Measurements from ENCODE around the gene HTR5A. TPM values are rescaled to one million over a fixed set of nuclear protein-coding genes. Genes with fewer than 3 reads are reported as not detected.

HTR5A gene
- total RNA-seq, 1 experiment from 2014 or later: not detected

Other genes starting within 250 kb of the HTR5A start
- gene PAXIP1, start 67.2 kb upstream of the HTR5A start, total RNA-seq (2014; rRNA removed; shearing (Covaris generic)): 40.3 and 47.8 TPM in 2 replicates
- 57.3 and 60.9 TPM in 2 replicates for gene INSIG1, start 227.6 kb downstream of the HTR5A start, total RNA-seq (2014; rRNA removed; shearing (Covaris generic))

Measured in SJCRH30 (cell line).